Mesenteric fat pad (tissue), 1 donor: Measurements from ENCODE around the gene PRAMEF15. TPM values are rescaled to one million over a fixed set of nuclear protein-coding genes. Genes with fewer than 3 reads are reported as not detected.

ENCODE experiments used
- total RNA-seq: library from RNA; stranded (reverse); fragmentation: NEBNext Ultra II Directional; extraction: Animal tissue kit (Norgen Biotek cat#: 25700); gene quantifications from one replicate; pipeline ENCODE4 v1.2.1, GENCODE V29; 2021
- donor health status: DM: yes; HTN: yes; CAD: no.

PRAMEF15 gene
- total RNA-seq, 1 donor from 2014 or later: not detected

Other genes starting within 250 kb of the PRAMEF15 start
- not detected for gene PRAMEF25, start 244.8 kb upstream of the PRAMEF15 start, total RNA-seq
- not detected for gene HNRNPCL2, start 198.7 kb upstream of the PRAMEF15 start, total RNA-seq
- not detected for gene PRAMEF26, start 159.6 kb upstream of the PRAMEF15 start, total RNA-seq
- gene HNRNPCL4, start 149.9 kb upstream of the PRAMEF15 start, total RNA-seq: not detected
- gene PRAMEF9, start 143.7 kb upstream of the PRAMEF15 start, total RNA-seq: not detected
- not detected for gene PRAMEF13, start 114.2 kb upstream of the PRAMEF15 start, total RNA-seq
- gene PRAMEF18, start 89.4 kb upstream of the PRAMEF15 start, total RNA-seq: not detected
- gene PRAMEF5, start 61.4 kb upstream of the PRAMEF15 start, total RNA-seq: not detected
- gene PRAMEF8, start 30.4 kb upstream of the PRAMEF15 start, total RNA-seq: not detected
- not detected for gene PRAMEF33, start 12.0 kb upstream of the PRAMEF15 start, total RNA-seq
- not detected for gene PRAMEF14, start 31.6 kb downstream of the PRAMEF15 start, total RNA-seq
- gene PRAMEF19, start 56.4 kb downstream of the PRAMEF15 start, total RNA-seq: not detected
- not detected for gene PRAMEF17, start 74.1 kb downstream of the PRAMEF15 start, total RNA-seq
- not detected for gene PRAMEF20, start 94.9 kb downstream of the PRAMEF15 start, total RNA-seq
- gene LRRC38, start 198.4 kb downstream of the PRAMEF15 start, total RNA-seq: not detected